ENCODE measurements around the gene SHROOM3. TPM values are rescaled to one million over a fixed set of nuclear protein-coding genes. Genes with fewer than 3 reads are reported as not detected.

The SHROOM3 gene
- total RNA-seq, 1 donor from 2014 or later = 6.9 TPM

GRCh38 chr4:76691807-76692582 lies 257.0 kb downstream of the SHROOM3 start:
- TF ChIP-seq, protein P1, sequence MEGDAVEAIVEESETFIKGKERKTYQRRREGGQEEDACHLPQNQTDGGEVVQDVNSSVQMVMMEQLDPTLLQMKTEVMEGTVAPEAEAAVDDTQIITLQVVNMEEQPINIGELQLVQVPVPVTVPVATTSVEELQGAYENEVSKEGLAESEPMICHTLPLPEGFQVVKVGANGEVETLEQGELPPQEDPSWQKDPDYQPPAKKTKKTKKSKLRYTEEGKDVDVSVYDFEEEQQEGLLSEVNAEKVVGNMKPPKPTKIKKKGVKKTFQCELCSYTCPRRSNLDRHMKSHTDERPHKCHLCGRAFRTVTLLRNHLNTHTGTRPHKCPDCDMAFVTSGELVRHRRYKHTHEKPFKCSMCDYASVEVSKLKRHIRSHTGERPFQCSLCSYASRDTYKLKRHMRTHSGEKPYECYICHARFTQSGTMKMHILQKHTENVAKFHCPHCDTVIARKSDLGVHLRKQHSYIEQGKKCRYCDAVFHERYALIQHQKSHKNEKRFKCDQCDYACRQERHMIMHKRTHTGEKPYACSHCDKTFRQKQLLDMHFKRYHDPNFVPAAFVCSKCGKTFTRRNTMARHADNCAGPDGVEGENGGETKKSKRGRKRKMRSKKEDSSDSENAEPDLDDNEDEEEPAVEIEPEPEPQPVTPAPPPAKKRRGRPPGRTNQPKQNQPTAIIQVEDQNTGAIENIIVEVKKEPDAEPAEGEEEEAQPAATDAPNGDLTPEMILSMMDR (IDR thresholded peaks at IDR 0.05) = no peak
- no peak for TF ChIP-seq POLR2A (IDR thresholded peaks at IDR 0.05)
- TF ChIP-seq POLR2AphosphoS5 (IDR thresholded peaks at IDR 0.05; ENCODE audit: insufficient read depth in 1 of 2, low read depth in 1 of 2) = no peak
- intact Hi-C loops (cut with DNase I) = no loop called here
- no peaks in the 10 kb centered on the region for H3K36me3 ChIP-seq
- H3K4me1 ChIP-seq = peaks cover 21% of the 10 kb centered on the region
- no peak for DNase-seq (ENCODE audit: extremely low spot score in 2 of 2)
- H3K4me3 ChIP-seq = no peak overlapping the region
- H3K27me3 ChIP-seq = no peaks in the 10 kb centered on the region
- no peaks in the 10 kb centered on the region for H3K9me3 ChIP-seq
- H3K27ac ChIP-seq = no peak overlapping the region

GRCh38 chr4:76692761-76693160 lies 257.7 kb downstream of the SHROOM3 start:
- no peaks in the 10 kb centered on the region for H3K27me3 ChIP-seq
- no peaks in the 10 kb centered on the region for H3K36me3 ChIP-seq
- no peak overlapping the region for H3K4me3 ChIP-seq
- H3K9me3 ChIP-seq = no peaks in the 10 kb centered on the region
- DNase-seq (ENCODE audit: extremely low spot score in 2 of 2) = no peak
- TF ChIP-seq POLR2A (IDR thresholded peaks at IDR 0.05) = no peak
- peaks cover 21% of the 10 kb centered on the region for H3K4me1 ChIP-seq
- intact Hi-C loops (cut with DNase I) = no loop called here
- H3K27ac ChIP-seq = no peak overlapping the region

- no peak overlapping the region for H3K4me3 ChIP-seq
- no peaks in the 10 kb centered on the region for H3K27me3 ChIP-seq
- no peak overlapping the region for H3K27ac ChIP-seq
- H3K36me3 ChIP-seq = no peaks in the 10 kb centered on the region
- H3K4me1 ChIP-seq = peaks cover 17% of the 10 kb centered on the region
- no peaks in the 10 kb centered on the region for H3K9me3 ChIP-seq
- TF ChIP-seq POLR2A (IDR thresholded peaks at IDR 0.05) = no peak
- TF ChIP-seq, protein P1 (IDR thresholded peaks at IDR 0.05) = no peak
- no peak for TF ChIP-seq POLR2AphosphoS5 (IDR thresholded peaks at IDR 0.05; ENCODE audit: insufficient read depth in 1 of 2, low read depth in 1 of 2)
- no peak for DNase-seq (ENCODE audit: extremely low spot score in 2 of 2)
- intact Hi-C loops (cut with DNase I) = no loop called here
These were observed 259.0 kb downstream of the SHROOM3 start for GRCh38 chr4:76694056-76694455.

GRCh38 chr4:76696109-76696508 lies 261.1 kb downstream of the SHROOM3 start:
- no peaks in the 10 kb centered on the region for H3K36me3 ChIP-seq
- DNase-seq (ENCODE audit: extremely low spot score in 2 of 2) = no peak
- H3K27ac ChIP-seq = no peak overlapping the region
- H3K4me3 ChIP-seq = no peak overlapping the region
- intact Hi-C loops (cut with DNase I) = no loop called here
- H3K27me3 ChIP-seq = no peaks in the 10 kb centered on the region
- TF ChIP-seq POLR2AphosphoS5 (IDR thresholded peaks at IDR 0.05; ENCODE audit: insufficient read depth in 1 of 2, low read depth in 1 of 2) (no peak), POLR2A (IDR thresholded peaks at IDR 0.05) (no peak)
- TF ChIP-seq, protein P1 (IDR thresholded peaks at IDR 0.05) = no peak
- H3K9me3 ChIP-seq = no peaks in the 10 kb centered on the region
- peaks cover under 1% of the 10 kb centered on the region for H3K4me1 ChIP-seq

GRCh38 chr4:76697129-76697803 lies 262.2 kb downstream of the SHROOM3 start:
- no peaks in the 10 kb centered on the region for H3K27me3 ChIP-seq
- no peak for DNase-seq (ENCODE audit: extremely low spot score in 2 of 2)
- no peaks in the 10 kb centered on the region for H3K9me3 ChIP-seq
- no peak overlapping the region for H3K27ac ChIP-seq
- no peaks in the 10 kb centered on the region for H3K4me1 ChIP-seq
- no peak for TF ChIP-seq POLR2AphosphoS5 (IDR thresholded peaks at IDR 0.05; ENCODE audit: insufficient read depth in 1 of 2, low read depth in 1 of 2)
- no peak for TF ChIP-seq POLR2A (IDR thresholded peaks at IDR 0.05)
- TF ChIP-seq, protein P1 (IDR thresholded peaks at IDR 0.05) = no peak
- no peaks in the 10 kb centered on the region for H3K36me3 ChIP-seq
- H3K4me3 ChIP-seq = no peak overlapping the region
- intact Hi-C loops (cut with DNase I) = no loop called here
